ENCODE results near the gene OR5B2.

Gene OR5B2

DNA sequence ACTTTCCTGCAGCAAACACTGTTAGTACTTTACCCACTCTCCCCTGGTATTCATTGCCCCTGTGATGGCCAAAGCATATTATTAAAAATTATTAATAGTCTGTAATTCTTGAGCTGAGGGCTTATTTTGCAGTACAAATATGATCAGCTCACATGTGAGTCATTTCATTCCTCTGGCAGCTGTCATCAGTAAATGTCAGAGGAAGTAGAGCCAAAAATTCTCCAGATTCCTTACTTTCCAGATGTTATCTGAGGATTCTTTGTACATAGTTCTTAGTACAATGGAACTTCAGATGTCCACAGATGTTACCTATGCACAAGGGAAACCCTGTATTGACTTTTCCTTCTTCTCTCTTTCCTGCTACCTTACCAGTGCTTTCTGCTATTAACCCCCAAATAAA, 33.7 kb downstream of the OR5B2 start:
- TF ChIP-seq, protein P1, sequence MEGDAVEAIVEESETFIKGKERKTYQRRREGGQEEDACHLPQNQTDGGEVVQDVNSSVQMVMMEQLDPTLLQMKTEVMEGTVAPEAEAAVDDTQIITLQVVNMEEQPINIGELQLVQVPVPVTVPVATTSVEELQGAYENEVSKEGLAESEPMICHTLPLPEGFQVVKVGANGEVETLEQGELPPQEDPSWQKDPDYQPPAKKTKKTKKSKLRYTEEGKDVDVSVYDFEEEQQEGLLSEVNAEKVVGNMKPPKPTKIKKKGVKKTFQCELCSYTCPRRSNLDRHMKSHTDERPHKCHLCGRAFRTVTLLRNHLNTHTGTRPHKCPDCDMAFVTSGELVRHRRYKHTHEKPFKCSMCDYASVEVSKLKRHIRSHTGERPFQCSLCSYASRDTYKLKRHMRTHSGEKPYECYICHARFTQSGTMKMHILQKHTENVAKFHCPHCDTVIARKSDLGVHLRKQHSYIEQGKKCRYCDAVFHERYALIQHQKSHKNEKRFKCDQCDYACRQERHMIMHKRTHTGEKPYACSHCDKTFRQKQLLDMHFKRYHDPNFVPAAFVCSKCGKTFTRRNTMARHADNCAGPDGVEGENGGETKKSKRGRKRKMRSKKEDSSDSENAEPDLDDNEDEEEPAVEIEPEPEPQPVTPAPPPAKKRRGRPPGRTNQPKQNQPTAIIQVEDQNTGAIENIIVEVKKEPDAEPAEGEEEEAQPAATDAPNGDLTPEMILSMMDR (IDR thresholded peaks at IDR 0.05; ENCODE audit: poor library complexity, severe bottlenecking), result no peak
- Histone ChIP-seq H3K4me1 (ENCODE audit: insufficient read depth, poor library complexity, severe bottlenecking) (peaks cover 35% of the 10 kb centered on the region), H3K9me3 (ENCODE audit: severe bottlenecking) (peaks cover 2% of the 10 kb centered on the region), H3K4me3 (ENCODE audit: severe bottlenecking) (no peak overlapping the region), H3K27ac (ENCODE audit: poor library complexity, severe bottlenecking) (peak overlapping the region; percentile 96), H3K27me3 (ENCODE audit: insufficient read depth, poor library complexity, severe bottlenecking) (no peaks in the 10 kb centered on the region), H3K36me3 (ENCODE audit: low read depth) (no peaks in the 10 kb centered on the region)
- DNase-seq (ENCODE audit: low spot score), result no peak
- ATAC-seq (ENCODE audit: low read depth), result peak; percentile 89

DNA sequence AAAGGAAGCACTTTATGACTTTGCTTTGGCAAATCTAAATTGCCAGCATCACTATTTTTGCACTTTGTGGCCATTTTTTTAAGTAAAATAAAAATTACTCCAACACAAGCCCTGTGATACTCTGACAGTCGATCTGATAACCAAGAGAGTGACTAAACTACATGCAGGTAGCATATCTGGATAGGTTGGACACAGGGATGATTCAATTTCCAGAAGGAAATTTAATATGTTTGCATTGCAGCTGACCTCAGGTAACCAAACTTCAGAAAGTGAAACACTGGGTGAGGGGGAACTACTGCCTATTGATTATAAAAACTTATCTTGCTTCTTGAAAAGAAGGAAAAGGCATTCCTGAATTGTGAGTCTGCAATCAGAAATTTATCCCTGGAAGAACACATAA, 35.2 kb downstream of the OR5B2 start:
- DNase-seq (ENCODE audit: low spot score) (no peak), ATAC-seq (ENCODE audit: low read depth) (peak; percentile 87)
- Histone ChIP-seq H3K4me1 (ENCODE audit: insufficient read depth, poor library complexity, severe bottlenecking) (peaks cover 35% of the 10 kb centered on the region), H3K27me3 (ENCODE audit: insufficient read depth, poor library complexity, severe bottlenecking) (no peaks in the 10 kb centered on the region), H3K4me3 (ENCODE audit: severe bottlenecking) (no peak overlapping the region), H3K36me3 (ENCODE audit: low read depth) (no peaks in the 10 kb centered on the region), H3K9me3 (ENCODE audit: severe bottlenecking) (peaks cover 2% of the 10 kb centered on the region), H3K27ac (ENCODE audit: poor library complexity, severe bottlenecking) (peak overlapping the region; percentile 96)
- TF ChIP-seq, protein P1 (IDR thresholded peaks at IDR 0.05; ENCODE audit: poor library complexity, severe bottlenecking), result no peak

DNA sequence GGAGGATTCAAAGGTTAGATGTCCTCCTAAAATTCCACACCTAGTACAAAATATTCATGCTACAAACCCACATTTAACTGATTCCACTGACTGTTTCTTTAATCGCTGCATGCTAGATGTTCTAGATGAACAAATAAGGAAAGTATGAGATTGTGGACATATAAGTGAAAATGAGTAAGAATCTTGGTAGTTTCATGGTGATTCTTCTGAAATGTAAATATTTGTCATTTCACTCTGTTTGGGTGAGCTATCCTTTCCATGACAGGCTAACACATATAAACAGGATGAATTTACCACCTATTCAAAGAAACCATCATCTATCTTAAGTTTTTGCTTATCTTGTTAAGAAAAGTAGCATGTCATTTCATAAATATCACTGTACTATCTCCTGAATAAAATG, 36.0 kb downstream of the OR5B2 start:
- H3K27me3 ChIP-seq (ENCODE audit: insufficient read depth, poor library complexity, severe bottlenecking), result no peaks in the 10 kb centered on the region
- H3K9me3 ChIP-seq (ENCODE audit: severe bottlenecking), result peaks cover 2% of the 10 kb centered on the region
- TF ChIP-seq, protein P1 (IDR thresholded peaks at IDR 0.05; ENCODE audit: poor library complexity, severe bottlenecking), result no peak
- no peak overlapping the region for H3K4me3 ChIP-seq (ENCODE audit: severe bottlenecking)
- peak overlapping the region; percentile 96 for H3K27ac ChIP-seq (ENCODE audit: poor library complexity, severe bottlenecking)
- peaks cover 35% of the 10 kb centered on the region for H3K4me1 ChIP-seq (ENCODE audit: insufficient read depth, poor library complexity, severe bottlenecking)
- H3K36me3 ChIP-seq (ENCODE audit: low read depth), result no peaks in the 10 kb centered on the region
- no peak for DNase-seq (ENCODE audit: low spot score)
- ATAC-seq (ENCODE audit: low read depth), result peak; percentile 44

DNA sequence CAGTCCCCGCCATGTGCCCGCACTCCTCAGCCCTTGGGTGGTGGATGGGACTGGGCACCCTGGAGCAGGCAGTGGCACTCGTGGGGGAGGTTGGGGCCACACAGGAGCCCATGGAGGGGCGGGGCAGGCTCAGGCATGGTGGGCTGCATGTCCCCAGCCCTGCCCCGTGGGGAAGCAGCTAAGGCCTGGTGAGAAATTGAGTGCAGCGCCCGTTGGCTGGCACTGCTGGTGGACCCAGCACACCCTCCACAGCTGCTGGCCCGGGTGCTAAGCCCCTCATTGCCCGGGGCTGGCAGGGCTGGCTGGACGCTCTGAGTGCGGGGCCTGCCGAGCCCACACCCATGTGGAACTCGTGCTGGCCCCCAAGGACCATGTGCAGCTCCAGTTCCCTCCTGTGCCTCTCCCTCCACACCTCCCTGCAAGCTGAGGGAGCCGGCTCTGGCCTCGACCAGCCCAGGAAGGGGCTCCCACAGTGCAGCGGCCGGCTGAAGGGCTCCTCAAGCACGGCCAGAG, 37.3 kb downstream of the OR5B2 start:
- Histone ChIP-seq H3K27ac (ENCODE audit: poor library complexity, severe bottlenecking) (peak overlapping the region; percentile 96), H3K27me3 (ENCODE audit: insufficient read depth, poor library complexity, severe bottlenecking) (no peaks in the 10 kb centered on the region), H3K4me1 (ENCODE audit: insufficient read depth, poor library complexity, severe bottlenecking) (peaks cover 35% of the 10 kb centered on the region), H3K4me3 (ENCODE audit: severe bottlenecking) (no peak overlapping the region), H3K36me3 (ENCODE audit: low read depth) (no peaks in the 10 kb centered on the region), H3K9me3 (ENCODE audit: severe bottlenecking) (peaks cover 2% of the 10 kb centered on the region)
- peak; percentile 44 for DNase-seq (ENCODE audit: low spot score)
- TF ChIP-seq, protein P1 (IDR thresholded peaks at IDR 0.05; ENCODE audit: poor library complexity, severe bottlenecking), result no peak
- no peak for ATAC-seq (ENCODE audit: low read depth)

All from RWPE2 (cell line).